Left renal pelvis (tissue), 4 donors: Measurements from ENCODE around the gene FGF14. TPM values are rescaled to one million over a fixed set of nuclear protein-coding genes. Genes with fewer than 3 reads are reported as not detected.

Experiments
- DNase-seq, 4 donors: peaks; one replicate each; pipeline ENCODE4 v3.0.0-alpha.2; 2013; ENCODE audit warnings: low read depth in 4 of 4, low spot score in 3 of 4
- polyA plus RNA-seq, 4 donors: library from polyadenylated mRNA; unstranded; fragments of 120-200 nt; gene quantifications; one replicate each; pipeline ENCODE4 v1.2.1, GENCODE V29; 2013; ENCODE audit not compliant: insufficient read length in 4 of 4

The FGF14 gene
- polyA plus RNA-seq, 4 donors = 0.91 to 1.7 (median 1.3) TPM

- no peak for DNase-seq
These were observed 695.2 kb downstream of the FGF14 start for GRCh38 chr13:101706651-101707050.

- no peak for DNase-seq
These were observed 698.0 kb downstream of the FGF14 start for GRCh38 chr13:101703838-101704237.

GRCh38 chr13:101703081-101703480, 698.8 kb downstream of the FGF14 start:
- DNase-seq = no peak

GRCh38 chr13:101700598-101700997, 701.2 kb downstream of the FGF14 start:
- DNase-seq = no peak

GRCh38 chr13:101698400-101698799, 703.4 kb downstream of the FGF14 start:
- DNase-seq = no peak

GRCh38 chr13:101697745-101698144, 704.1 kb downstream of the FGF14 start:
- DNase-seq = no peak

GRCh38 chr13:101695870-101696516, 705.9 kb downstream of the FGF14 start:
- DNase-seq = no peak

GRCh38 chr13:101691341-101691860, 710.4 kb downstream of the FGF14 start:
- DNase-seq = no peak

- no peak for DNase-seq
These were observed 711.0 kb downstream of the FGF14 start for GRCh38 chr13:101690871-101691270.

GRCh38 chr13:101686003-101686402, 715.8 kb downstream of the FGF14 start:
- DNase-seq = no peak

GRCh38 chr13:101681834-101682233, 720.0 kb downstream of the FGF14 start:
- no peak for DNase-seq

- no peak for DNase-seq
These were observed 728.3 kb downstream of the FGF14 start for GRCh38 chr13:101673360-101674105.

GRCh38 chr13:101661839-101662238, 740.0 kb downstream of the FGF14 start:
- no peak for DNase-seq

Other genes with a start within 250 kb of the FGF14 start
- gene TPP2, start 194.9 kb upstream of the FGF14 start, polyA plus RNA-seq = 10 to 100 TPM; 50.1 to 67.4 (median 63.4) TPM